HepG2 (cell line): ENCODE data around the gene MAN2C1. TPM values are rescaled to one million over a fixed set of nuclear protein-coding genes. Genes with fewer than 3 reads are reported as not detected.
A peak's percentile ranks its signal among the peaks of the same experiment; 100 is the strongest.

ENCODE experiments used
- ARID2 ChIP-seq: sonication (generic); formaldehyde crosslinking; IDR thresholded peaks from 2 replicates; pipeline ENCODE4 v1.8.1; 2022; ENCODE audit warnings: mild to moderate bottlenecking, missing genetic modification reagents, borderline replicate concordance
- CENPX ChIP-seq: sonication (generic); formaldehyde crosslinking; IDR thresholded peaks from 2 replicates; pipeline ENCODE4 v1.9.0; 2021; ENCODE audit warnings: mild to moderate bottlenecking, missing genetic modification reagents, moderate library complexity
- EEA1 ChIP-seq: sonication (generic); formaldehyde crosslinking; IDR thresholded peaks from 2 replicates; pipeline ENCODE4 v1.5.1; 2020; ENCODE audit warnings: mild to moderate bottlenecking, missing genetic modification reagents, borderline replicate concordance
- FUBP1 ChIP-seq: sonication (generic); formaldehyde crosslinking; IDR thresholded peaks from 2 replicates; pipeline ENCODE4 v1.5.1; 2020; ENCODE audit warnings: missing genetic modification reagents, mild to moderate bottlenecking, borderline replicate concordance
- PRDM15 ChIP-seq: sonication (generic); formaldehyde crosslinking; IDR thresholded peaks from 2 replicates; pipeline ENCODE4 v1.4.0; 2020; ENCODE audit warnings: missing genetic modification reagents
- REPIN1 ChIP-seq: sonication (generic); formaldehyde crosslinking; IDR thresholded peaks from 2 replicates; pipeline ENCODE4 v1.8.0; 2022; ENCODE audit warnings: missing genetic modification reagents, low read depth, mild to moderate bottlenecking, borderline replicate concordance
- SIX1 ChIP-seq: sonication (generic); formaldehyde crosslinking; IDR thresholded peaks from 2 replicates; pipeline ENCODE4 v1.4.0; 2020; ENCODE audit warnings: missing genetic modification reagents, borderline replicate concordance
- TBX3 ChIP-seq: fragments of 450-650 bp; IDR thresholded peaks from 2 replicates; pipeline ENCODE4 v1.6.1; 2017; ENCODE audit warnings: antibody characterized with exemption, mild to moderate bottlenecking, inconsistent platforms, borderline replicate concordance
- TGIF2 ChIP-seq: IDR thresholded peaks from 2 replicates; pipeline ENCODE4 v1.6.1; 2016; ENCODE audit warnings: control low read depth, missing compliant biosample characterization
- ZBTB14 ChIP-seq: sonication (generic); formaldehyde crosslinking; IDR thresholded peaks from 2 replicates; pipeline ENCODE4 v1.4.0; 2020; ENCODE audit warnings: missing genetic modification reagents
- ZNF136 ChIP-seq: sonication (generic); formaldehyde crosslinking; IDR thresholded peaks from 2 replicates; pipeline ENCODE4 v1.8.1; 2022; ENCODE audit warnings: low read depth, mild to moderate bottlenecking, moderate library complexity, missing genetic modification reagents
- ZNF251 ChIP-seq: sonication (generic); formaldehyde crosslinking; IDR thresholded peaks from 2 replicates; pipeline ENCODE4 v1.9.0; 2021; ENCODE audit warnings: mild to moderate bottlenecking, missing genetic modification reagents
- ZNF260 ChIP-seq: sonication (generic); formaldehyde crosslinking; IDR thresholded peaks from 2 replicates; pipeline ENCODE4 v1.4.0; 2020; ENCODE audit warnings: missing genetic modification reagents, low read depth, mild to moderate bottlenecking, borderline replicate concordance
- ZNF317 ChIP-seq: sonication (generic); formaldehyde crosslinking; IDR thresholded peaks from 2 replicates; pipeline ENCODE4 v1.5.0; 2020; ENCODE audit warnings: mild to moderate bottlenecking, missing genetic modification reagents
- ZNF33B ChIP-seq: sonication (generic); formaldehyde crosslinking; IDR thresholded peaks from 2 replicates; pipeline ENCODE4 v1.5.1; 2020; ENCODE audit warnings: mild to moderate bottlenecking, missing genetic modification reagents
- ZNF556 ChIP-seq: sonication (generic); formaldehyde crosslinking; IDR thresholded peaks from 2 replicates; pipeline ENCODE4 v1.4.0; 2020; ENCODE audit warnings: mild to moderate bottlenecking, missing genetic modification reagents, borderline replicate concordance
- ZNF720 ChIP-seq: sonication (generic); formaldehyde crosslinking; IDR thresholded peaks from 2 replicates; pipeline ENCODE4 v1.4.0; 2020; ENCODE audit warnings: missing genetic modification reagents
- ZNF776 ChIP-seq: sonication (generic); formaldehyde crosslinking; IDR thresholded peaks from 2 replicates; pipeline ENCODE4 v1.4.0; 2020; ENCODE audit warnings: mild to moderate bottlenecking, missing genetic modification reagents
- polyA plus RNA-seq, 8 experiments: library from polyadenylated mRNA; depleted of rRNA in 3 of 8; stranded (reverse) in 7 of 8; unstranded in 1 of 8; fragments of >200 nt; fragmentation: Illumina TruSeq in 4 of 8; extraction: Trizol in 4 of 8; gene quantifications; 2 replicates each; pipeline versions ENCODE4 v1.2.1 to v1.2.3, GENCODE V29; 2011 to 2016; ENCODE audit warnings: low read depth in 4 of 8, missing spikeins in 1 of 8, mixed read lengths in 1 of 8; ENCODE audit not compliant: insufficient read depth in 1 of 8
- total RNA-seq, 5 experiments: library from RNA; depleted of rRNA; stranded (reverse); fragments of >200 nt; fragmentation: Illumina TruSeq; extraction: Trizol; gene quantifications; 2 replicates each; pipeline ENCODE4 v1.2.3, GENCODE V29; 2016; ENCODE audit warnings: low read depth in 1 of 5

Gene MAN2C1
- total and polyA plus RNA-seq, 2 of the 13 experiments (the other 11 are each of a cell fraction or from before 2014, with no cell fraction given) = 62.6 to 71.0 TPM

- TF ChIP-seq ARID2 (peak; percentile 92), TBX3 (no peak), SIX1 (no peak), REPIN1 (CRISPR knock-in tag) (no peak; the same call in 1 of the 2 replicates), FUBP1 (CRISPR knock-in tag) (0 out of 2 replicates have a peak, but pooled peaks have one; percentile 43), ZNF317 (CRISPR knock-in tag) (peak; percentile 27), EEA1 (CRISPR knock-in tag) (no peak), TGIF2 (CRISPR knock-in tag) (no peak), CENPX (CRISPR knock-in tag) (no peak), ZBTB14 (CRISPR knock-in tag) (peak; percentile 66), PRDM15 (CRISPR knock-in tag) (peak; percentile 55; the same call in 1 of the 2 replicates), ZNF720 (CRISPR knock-in tag) (no peak), ZNF136 (CRISPR knock-in tag) (0 out of 2 replicates have a peak, but pooled peaks have one; percentile 84), ZNF776 (no peak; the same call in 1 of the 2 replicates), ZNF556 (CRISPR knock-in tag) (no peak; the same call in 1 of the 2 replicates), ZNF251 (CRISPR knock-in tag) (no peak), ZNF260 (no peak), ZNF33B (peak; percentile 88; the same call in 1 of the 2 replicates)
These were observed 21.0 kb downstream of the MAN2C1 start (continued) for GRCh38 chr15:75347222-75348033.
